OCI-LY1 (cell line): ENCODE data around the gene CMTR1.

Experiments
- H2AFZ ChIP-seq: fragments of 200-600 bp; sonication (generic), shearing (Covaris generic); 2 replicates; pipeline ENCODE4 v1.6.0; 2014; ENCODE audit warnings: antibody characterized with exemption, mild to moderate bottlenecking, low read length
- H3F3A ChIP-seq: fragments of 200-600 bp; sonication (generic), shearing (Covaris generic); 2 replicates; pipeline ENCODE4 v1.6.0; 2014; ENCODE audit warnings: mild to moderate bottlenecking, antibody characterized with exemption, low read length, moderate library complexity; ENCODE audit not compliant: insufficient read depth
- H3K27ac ChIP-seq: fragments of 200-600 bp; sonication (generic); 2 replicates; pipeline ENCODE4 v1.5.1; 2014; ENCODE audit warnings: low read length, mixed run types, mild to moderate bottlenecking, low read depth; ENCODE audit not compliant: poor library complexity, severe bottlenecking
- H3K27me3 ChIP-seq: fragments of 200-600 bp; sonication (generic); 2 replicates; pipeline ENCODE4 v1.6.0; 2014; ENCODE audit warnings: antibody characterized with exemption, mild to moderate bottlenecking, low read length, moderate library complexity; ENCODE audit not compliant: insufficient read depth
- H3K36me3 ChIP-seq: fragments of 200-600 bp; sonication (generic); 2 replicates; pipeline ENCODE4 v1.6.1; 2014; ENCODE audit warnings: mild to moderate bottlenecking, antibody characterized with exemption, low read length, moderate library complexity, mixed read lengths; ENCODE audit not compliant: insufficient read depth
- H3K4me1 ChIP-seq: fragments of 200-600 bp; sonication (generic); 2 replicates; pipeline ENCODE4 v1.5.1; 2014; ENCODE audit warnings: mild to moderate bottlenecking, low read length, moderate library complexity; ENCODE audit not compliant: insufficient read depth, severe bottlenecking
- H3K4me2 ChIP-seq: fragments of 200-600 bp; sonication (generic), shearing (Covaris generic); 2 replicates; pipeline ENCODE4 v1.6.1; 2014; ENCODE audit warnings: low read length
- H3K4me3 ChIP-seq: fragments of 200-600 bp; sonication (generic); 2 replicates; pipeline ENCODE4 v1.5.1; 2014; ENCODE audit warnings: low read length, low read depth, mild to moderate bottlenecking, mixed read lengths; ENCODE audit not compliant: poor library complexity, severe bottlenecking
- H3K79me2 ChIP-seq: fragments of 200-600 bp; shearing (Covaris generic); 2 replicates; pipeline ENCODE4 v1.6.1; 2016; ENCODE audit warnings: mixed run types, low read length, mixed read lengths; ENCODE audit not compliant: insufficient read depth
- H3K9ac ChIP-seq: fragments of 200-600 bp; sonication (generic), shearing (Covaris generic); 2 replicates; pipeline ENCODE4 v1.6.1; 2014; ENCODE audit warnings: mild to moderate bottlenecking, low read length, mixed read lengths
- H3K9me2 ChIP-seq: fragments of 200-600 bp; sonication (generic), shearing (Covaris generic); 2 replicates; pipeline ENCODE4 v1.6.1; 2014; ENCODE audit warnings: low read depth, mild to moderate bottlenecking, low read length, mixed read lengths
- H3K9me3 ChIP-seq: fragments of 200-600 bp; shearing (Covaris generic); 2 replicates; pipeline ENCODE4 v1.6.1; 2014; ENCODE audit warnings: low read length, mixed read lengths
- H4K20me1 ChIP-seq: fragments of 200-600 bp; sonication (generic), shearing (Covaris generic); 2 replicates; pipeline ENCODE4 v1.6.0; 2016; ENCODE audit warnings: mild to moderate bottlenecking, low read length; ENCODE audit not compliant: insufficient read depth
- EZH2 ChIP-seq: fragments of 200-600 bp; sonication (generic), shearing (Covaris generic); IDR thresholded peaks from 2 replicates; pipeline ENCODE4 v1.8.0; 2017; ENCODE audit warnings: borderline replicate concordance, mixed run types, mild to moderate bottlenecking, antibody characterized with exemption, low read length, moderate library complexity, mixed read lengths
- TF ChIP-seq, protein P1 (sequence below): fragments of 200-600 bp; sonication (generic), shearing (Covaris generic); IDR thresholded peaks from 2 replicates; pipeline ENCODE4 v1.5.1; 2017; ENCODE audit warnings: mild to moderate bottlenecking, antibody characterized with exemption, low read length, moderate library complexity, mixed read lengths

CMTR1 gene

GRCh38 chr6:37479266-37479854 is 46.3 kb downstream of the CMTR1 start:
- TF ChIP-seq, protein P1, sequence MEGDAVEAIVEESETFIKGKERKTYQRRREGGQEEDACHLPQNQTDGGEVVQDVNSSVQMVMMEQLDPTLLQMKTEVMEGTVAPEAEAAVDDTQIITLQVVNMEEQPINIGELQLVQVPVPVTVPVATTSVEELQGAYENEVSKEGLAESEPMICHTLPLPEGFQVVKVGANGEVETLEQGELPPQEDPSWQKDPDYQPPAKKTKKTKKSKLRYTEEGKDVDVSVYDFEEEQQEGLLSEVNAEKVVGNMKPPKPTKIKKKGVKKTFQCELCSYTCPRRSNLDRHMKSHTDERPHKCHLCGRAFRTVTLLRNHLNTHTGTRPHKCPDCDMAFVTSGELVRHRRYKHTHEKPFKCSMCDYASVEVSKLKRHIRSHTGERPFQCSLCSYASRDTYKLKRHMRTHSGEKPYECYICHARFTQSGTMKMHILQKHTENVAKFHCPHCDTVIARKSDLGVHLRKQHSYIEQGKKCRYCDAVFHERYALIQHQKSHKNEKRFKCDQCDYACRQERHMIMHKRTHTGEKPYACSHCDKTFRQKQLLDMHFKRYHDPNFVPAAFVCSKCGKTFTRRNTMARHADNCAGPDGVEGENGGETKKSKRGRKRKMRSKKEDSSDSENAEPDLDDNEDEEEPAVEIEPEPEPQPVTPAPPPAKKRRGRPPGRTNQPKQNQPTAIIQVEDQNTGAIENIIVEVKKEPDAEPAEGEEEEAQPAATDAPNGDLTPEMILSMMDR, result no peak
- no peak for TF ChIP-seq EZH2
- Histone ChIP-seq H3K4me2 (no peak overlapping the region), H3K9me2 (no peaks in the 10 kb centered on the region), H4K20me1 (no peaks in the 10 kb centered on the region), H3F3A (no peaks in the 10 kb centered on the region), H3K27ac (no peak overlapping the region), H3K4me3 (no peak overlapping the region), H3K4me1 (peaks cover 13% of the 10 kb centered on the region), H3K27me3 (no peaks in the 10 kb centered on the region), H2AFZ (no peak overlapping the region), H3K36me3 (peaks cover 77% of the 10 kb centered on the region; the same call in 1 of the 2 replicates), H3K9ac (no peak overlapping the region), H3K9me3 (no peaks in the 10 kb centered on the region), H3K79me2 (no peaks in the 10 kb centered on the region)

DNA sequence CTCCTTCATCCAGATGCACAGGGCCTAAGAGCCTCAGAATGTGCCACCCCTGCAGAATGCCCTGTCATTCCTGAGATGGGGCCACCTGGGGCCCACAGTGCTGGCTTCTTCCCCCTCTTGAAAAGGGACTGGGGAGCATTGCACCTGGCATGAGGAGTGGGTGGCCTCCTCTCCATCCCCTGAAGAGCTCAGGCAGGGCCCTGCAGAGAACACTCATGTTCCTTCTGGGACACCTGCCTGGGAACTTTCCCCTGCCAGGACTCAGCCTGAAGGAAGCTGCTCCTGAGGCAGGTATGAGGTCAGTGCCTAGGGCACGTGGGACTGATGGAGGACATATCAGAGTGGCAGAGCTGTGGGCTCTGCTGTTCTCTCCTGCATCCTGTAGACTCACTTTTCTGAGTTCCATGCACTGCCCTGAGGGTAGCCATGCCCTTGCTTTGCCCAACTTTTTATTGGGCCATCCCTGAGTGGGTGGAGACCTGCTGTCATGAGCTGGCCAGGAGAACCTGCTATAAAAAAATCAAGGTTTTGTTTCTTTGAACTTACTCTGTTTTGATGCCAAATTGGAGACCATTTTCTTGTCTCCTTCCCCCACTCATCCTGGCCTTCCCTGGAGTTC is 47.2 kb downstream of the CMTR1 start:
- H3K4me3 ChIP-seq, result no peak overlapping the region
- H3K9ac ChIP-seq, result no peak overlapping the region
- no peaks in the 10 kb centered on the region for H3K79me2 ChIP-seq
- no peaks in the 10 kb centered on the region for H3K9me2 ChIP-seq
- H3K4me1 ChIP-seq, result peaks cover 13% of the 10 kb centered on the region
- H4K20me1 ChIP-seq, result no peaks in the 10 kb centered on the region
- H3K27ac ChIP-seq, result no peak overlapping the region
- peaks cover 68% of the 10 kb centered on the region; the same call in 1 of the 2 replicates for H3K36me3 ChIP-seq
- H2AFZ ChIP-seq, result no peak overlapping the region
- H3K27me3 ChIP-seq, result no peaks in the 10 kb centered on the region
- H3K9me3 ChIP-seq, result no peaks in the 10 kb centered on the region
- no peaks in the 10 kb centered on the region for H3F3A ChIP-seq
- no peak for TF ChIP-seq EZH2
- TF ChIP-seq, protein P1, result no peak
- H3K4me2 ChIP-seq, result no peak overlapping the region

- Histone ChIP-seq H3K36me3 (peaks cover 60% of the 10 kb centered on the region; the same call in 1 of the 2 replicates), H3F3A (no peaks in the 10 kb centered on the region), H3K27ac (no peak overlapping the region), H3K9me3 (no peaks in the 10 kb centered on the region), H3K79me2 (no peaks in the 10 kb centered on the region), H2AFZ (no peak overlapping the region), H3K4me3 (no peak overlapping the region), H4K20me1 (no peaks in the 10 kb centered on the region), H3K9me2 (no peaks in the 10 kb centered on the region), H3K4me2 (no peak overlapping the region), H3K27me3 (no peaks in the 10 kb centered on the region), H3K9ac (no peak overlapping the region), H3K4me1 (peaks cover 13% of the 10 kb centered on the region)
- TF ChIP-seq, protein P1, result no peak
- TF ChIP-seq EZH2, result no peak
Observed at GRCh38 chr6:37480951-37481534, 48.0 kb downstream of the CMTR1 start.
